ENCODE results near the gene GTF2IRD1. TPM values are rescaled to one million over a fixed set of nuclear protein-coding genes. Genes with fewer than 3 reads are reported as not detected.
"Not testable (repeated sequence)": the region's sequence is repeated elsewhere in the genome, so short reads cannot be mapped to it uniquely, and the experiment has no call there.

GTF2IRD1 gene
- polyA plus RNA-seq, 3 donors: not detected

DNA sequence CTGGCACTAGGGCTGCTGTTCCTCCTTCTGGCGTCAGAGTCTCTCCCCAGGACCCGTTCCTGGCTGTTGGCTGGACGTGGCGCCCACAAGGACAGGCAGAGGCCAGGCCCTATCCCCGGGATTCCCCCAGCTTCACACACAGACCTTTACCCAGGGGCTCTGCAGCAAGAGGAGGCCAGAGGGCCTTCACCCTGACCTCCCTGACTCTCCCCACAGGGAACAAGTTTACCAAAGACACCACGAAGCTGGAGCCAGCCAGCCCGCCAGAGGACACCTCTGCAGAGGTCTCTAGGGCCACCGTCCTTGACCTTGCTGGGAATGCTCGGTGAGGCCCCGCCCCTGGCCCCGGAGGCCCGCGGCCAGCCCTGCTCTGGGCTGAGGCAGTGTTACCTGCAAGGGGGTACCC is 82.2 kb downstream of the GTF2IRD1 start:
- H3K79me2 ChIP-seq (ENCODE audit: insufficient read depth, low read length): no peaks in the 10 kb centered on the region
- no peaks in the 10 kb centered on the region for H3K27me3 ChIP-seq (ENCODE audit: control insufficient read depth in 2 of 2, insufficient read depth in 2 of 2, low read length in 2 of 2)
- H3K9me3 Mint-ChIP-seq: no peaks in the 10 kb centered on the region
- no peak overlapping the region for H3K4me2 ChIP-seq (replicated peaks; ENCODE audit: extremely low read depth, low read length, poor library complexity, severe bottlenecking)
- peaks cover 2 to 6% (median 3%) of the 10 kb centered on the region in 3 donors for H3K27me3 Mint-ChIP-seq (ENCODE audit: low read depth in 3 of 3)
- H3K4me3 Mint-ChIP-seq: no peak overlapping the region
- no peaks in the 10 kb centered on the region for H3K4me1 ChIP-seq (ENCODE audit: control insufficient read depth in 1 of 2, insufficient read depth in 2 of 2, low read length in 2 of 2)
- DNase-seq: no peak
- no peaks in the 10 kb centered on the region for H3K4me1 Mint-ChIP-seq
- H3K27ac ChIP-seq (ENCODE audit: low read depth in 1 of 2, low read length in 2 of 2): no peak overlapping the region
- H3K9me3 ChIP-seq (replicated peaks in 1 of 2; ENCODE audit: control insufficient read depth in 1 of 2, insufficient read depth in 1 of 2, low read length in 2 of 2): no peaks in the 10 kb centered on the region
- H3K9ac ChIP-seq (ENCODE audit: insufficient read depth, low read length, poor library complexity, severe bottlenecking): no peak overlapping the region
- TF ChIP-seq, protein P1, sequence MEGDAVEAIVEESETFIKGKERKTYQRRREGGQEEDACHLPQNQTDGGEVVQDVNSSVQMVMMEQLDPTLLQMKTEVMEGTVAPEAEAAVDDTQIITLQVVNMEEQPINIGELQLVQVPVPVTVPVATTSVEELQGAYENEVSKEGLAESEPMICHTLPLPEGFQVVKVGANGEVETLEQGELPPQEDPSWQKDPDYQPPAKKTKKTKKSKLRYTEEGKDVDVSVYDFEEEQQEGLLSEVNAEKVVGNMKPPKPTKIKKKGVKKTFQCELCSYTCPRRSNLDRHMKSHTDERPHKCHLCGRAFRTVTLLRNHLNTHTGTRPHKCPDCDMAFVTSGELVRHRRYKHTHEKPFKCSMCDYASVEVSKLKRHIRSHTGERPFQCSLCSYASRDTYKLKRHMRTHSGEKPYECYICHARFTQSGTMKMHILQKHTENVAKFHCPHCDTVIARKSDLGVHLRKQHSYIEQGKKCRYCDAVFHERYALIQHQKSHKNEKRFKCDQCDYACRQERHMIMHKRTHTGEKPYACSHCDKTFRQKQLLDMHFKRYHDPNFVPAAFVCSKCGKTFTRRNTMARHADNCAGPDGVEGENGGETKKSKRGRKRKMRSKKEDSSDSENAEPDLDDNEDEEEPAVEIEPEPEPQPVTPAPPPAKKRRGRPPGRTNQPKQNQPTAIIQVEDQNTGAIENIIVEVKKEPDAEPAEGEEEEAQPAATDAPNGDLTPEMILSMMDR (IDR thresholded peaks at IDR 0.05): no peak
- no peak overlapping the region for H3K4me3 ChIP-seq (replicated peaks in 1 of 3; ENCODE audit: low read depth in 2 of 3, low read length in 3 of 3)
- intact Hi-C loops (cut with micrococcal nuclease): no loop called here
- no peaks in the 10 kb centered on the region for H3K36me3 ChIP-seq (replicated peaks in 1 of 2; ENCODE audit: control insufficient read depth in 1 of 2, insufficient read depth in 2 of 2, low read length in 2 of 2)
- no peak overlapping the region for H3K27ac Mint-ChIP-seq
- no peaks in the 10 kb centered on the region for H4K20me1 ChIP-seq (ENCODE audit: insufficient read depth, low read length)
- 89% methylated on average over 13 of the region's 13 CpGs for WGBS (ENCODE audit: insufficient coverage)
- no peak overlapping the region for H2AFZ ChIP-seq (ENCODE audit: insufficient read depth, low read depth, low read length, poor library complexity, severe bottlenecking)
- H3K36me3 Mint-ChIP-seq: no peaks in the 10 kb centered on the region

DNA sequence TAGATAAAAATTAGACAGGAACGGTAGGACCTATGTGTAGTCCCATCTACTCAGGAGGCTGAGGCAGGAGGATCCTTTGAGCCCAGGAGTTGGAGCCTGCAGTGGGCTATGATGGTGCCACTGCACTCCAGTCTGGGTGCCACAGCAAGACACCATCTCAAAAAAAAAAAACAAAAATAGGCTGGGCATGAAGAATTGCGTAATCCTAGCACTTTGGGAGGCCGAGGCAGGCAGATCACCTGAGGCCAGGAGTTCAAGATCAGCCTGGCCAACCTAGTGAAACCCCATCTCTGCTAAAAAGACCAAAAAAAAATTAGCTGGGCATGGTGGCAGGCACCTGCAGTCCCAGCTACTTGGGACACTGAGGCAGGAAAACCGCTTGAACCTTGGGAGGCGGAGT is 88.2 kb downstream of the GTF2IRD1 start:
- H3K27me3 ChIP-seq (ENCODE audit: control insufficient read depth in 2 of 2, insufficient read depth in 2 of 2, low read length in 2 of 2); H4K20me1 ChIP-seq (ENCODE audit: insufficient read depth, low read length); H3K27ac ChIP-seq (ENCODE audit: low read depth in 1 of 2, low read length in 2 of 2); H3K4me2 ChIP-seq (replicated peaks; ENCODE audit: extremely low read depth, low read length, poor library complexity, severe bottlenecking); H2AFZ ChIP-seq (ENCODE audit: insufficient read depth, low read depth, low read length, poor library complexity, severe bottlenecking); H3K36me3 Mint-ChIP-seq; H3K79me2 ChIP-seq (ENCODE audit: insufficient read depth, low read length); DNase-seq; H3K4me3 ChIP-seq (replicated peaks in 1 of 3; ENCODE audit: low read depth in 2 of 3, low read length in 3 of 3); H3K4me1 Mint-ChIP-seq; H3K27ac Mint-ChIP-seq; H3K4me1 ChIP-seq (ENCODE audit: control insufficient read depth in 1 of 2, insufficient read depth in 2 of 2, low read length in 2 of 2); H3K4me3 Mint-ChIP-seq; H3K9ac ChIP-seq (ENCODE audit: insufficient read depth, low read length, poor library complexity, severe bottlenecking); H3K27me3 Mint-ChIP-seq (ENCODE audit: low read depth in 3 of 3); H3K36me3 ChIP-seq (replicated peaks in 1 of 2; ENCODE audit: control insufficient read depth in 1 of 2, insufficient read depth in 2 of 2, low read length in 2 of 2): not testable (repeated sequence)
- peaks cover 12 to 17% of the 10 kb centered on the region in 2 donors for H3K9me3 ChIP-seq (replicated peaks in 1 of 2; ENCODE audit: control insufficient read depth in 1 of 2, insufficient read depth in 1 of 2, low read length in 2 of 2)
- intact Hi-C loops (cut with micrococcal nuclease): loop anchor here in 1 of 2 donors (5.0 kb wide), 1 partner anchor 90 kb away; the partner anchor contains the start of gene GTF2IRD1
- H3K9me3 Mint-ChIP-seq: peaks cover 13 to 16% (median 15%) of the 10 kb centered on the region in 7 donors
- WGBS (ENCODE audit: insufficient coverage): 94% methylated on average over 4 of the region's 5 CpGs

Measured in CD14-positive monocyte (primary cell).